SK-N-MC (cell line): ENCODE measurements around the gene LIPM.

Experiments
- EZH2 ChIP-seq: fragments of 200-600 bp; sonication (generic); IDR thresholded peaks from one replicate; pipeline ENCODE4 v1.6.1; 2017; ENCODE audit warnings: antibody characterized with exemption
- POLR2AphosphoS5 ChIP-seq: IDR thresholded peaks from 2 replicates; pipeline ENCODE4 v1.6.1; 2012; ENCODE audit warnings: mild to moderate bottlenecking, low read depth, low read length, borderline replicate concordance

- TF ChIP-seq POLR2AphosphoS5: no peak
- no peak for TF ChIP-seq EZH2
These were observed 48.2 kb downstream of the LIPM start for GRCh38 chr10:88850712-88851111.
